ENCODE data around the gene MLH3.

DNA sequence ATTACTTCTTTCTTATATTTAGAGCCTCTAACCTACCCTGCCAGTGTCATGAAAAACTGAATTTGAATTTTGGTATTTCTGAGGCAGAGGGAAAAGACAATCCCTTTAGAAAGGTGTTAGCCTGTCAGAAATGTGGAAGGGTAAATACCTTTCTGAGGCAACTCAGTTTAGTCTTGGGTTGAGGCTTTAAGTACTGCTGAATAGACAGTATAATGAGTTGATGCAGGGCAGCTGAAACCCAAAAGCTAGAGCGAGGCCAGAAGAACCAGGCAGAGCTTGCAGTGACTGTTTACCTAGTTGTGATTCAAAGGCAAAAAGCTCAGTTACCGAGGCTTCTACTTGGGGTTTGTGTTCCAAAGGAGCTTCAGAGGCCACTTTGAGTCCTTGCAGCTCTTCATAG, 36.9 kb upstream of the MLH3 start:
- TF ChIP-seq CTCF (IDR thresholded peaks at IDR 0.05): no peak
- TF ChIP-seq POLR2A (IDR thresholded peaks at IDR 0.05): no peak
